Activated naive CD4-positive, alpha-beta T cell treated with anti-CD3 and anti-CD28 coated beads for 36 hours (primary cell): ENCODE data around the gene ADAMTS3. TPM values are rescaled to one million over a fixed set of nuclear protein-coding genes. Genes with fewer than 3 reads are reported as not detected.

Experiments
- CTCF ChIA-PET: fragments of 350-600 bp; sonication (Branson Sonifier 250); formaldehyde crosslinking; loops from one replicate; lab custom pipeline; 2021; ENCODE audit warnings: antibody characterized with exemption; lab: Charles Lee
- DNase-seq: peaks from one replicate; pipeline ENCODE4 v3.0.0-alpha.2; 2020
- H3K27ac Mint-ChIP-seq: one replicate; pipeline ENCODE4 v1.8.0; 2021; ENCODE audit warnings: mild to moderate bottlenecking, mixed read lengths
- H3K27me3 Mint-ChIP-seq: one replicate; pipeline ENCODE4 v1.8.0; 2021; ENCODE audit warnings: low read depth, mixed read lengths
- H3K36me3 Mint-ChIP-seq: one replicate; pipeline ENCODE4 v1.8.0; 2021; ENCODE audit warnings: low read depth, mixed read lengths
- H3K4me1 Mint-ChIP-seq: one replicate; pipeline ENCODE4 v1.8.0; 2021; ENCODE audit warnings: low read depth, mixed read lengths
- H3K4me3 Mint-ChIP-seq: one replicate; pipeline ENCODE4 v1.8.0; 2021; ENCODE audit warnings: mild to moderate bottlenecking, moderate library complexity, mixed read lengths
- H3K9me3 Mint-ChIP-seq: one replicate; pipeline ENCODE4 v1.8.0; 2021; ENCODE audit warnings: mixed read lengths
- intact Hi-C: fragments of 100-400 bp; cut with micrococcal nuclease; formaldehyde crosslinking; loops from one replicate; pipeline ENCODE4 v1.15.1; 2023
- total RNA-seq, 2 experiments: library from RNA; stranded (reverse); gene quantifications; one replicate each; pipeline ENCODE4 v1.2.3, GENCODE V29; 2021

The ADAMTS3 gene
- total RNA-seq: not detected

DNA sequence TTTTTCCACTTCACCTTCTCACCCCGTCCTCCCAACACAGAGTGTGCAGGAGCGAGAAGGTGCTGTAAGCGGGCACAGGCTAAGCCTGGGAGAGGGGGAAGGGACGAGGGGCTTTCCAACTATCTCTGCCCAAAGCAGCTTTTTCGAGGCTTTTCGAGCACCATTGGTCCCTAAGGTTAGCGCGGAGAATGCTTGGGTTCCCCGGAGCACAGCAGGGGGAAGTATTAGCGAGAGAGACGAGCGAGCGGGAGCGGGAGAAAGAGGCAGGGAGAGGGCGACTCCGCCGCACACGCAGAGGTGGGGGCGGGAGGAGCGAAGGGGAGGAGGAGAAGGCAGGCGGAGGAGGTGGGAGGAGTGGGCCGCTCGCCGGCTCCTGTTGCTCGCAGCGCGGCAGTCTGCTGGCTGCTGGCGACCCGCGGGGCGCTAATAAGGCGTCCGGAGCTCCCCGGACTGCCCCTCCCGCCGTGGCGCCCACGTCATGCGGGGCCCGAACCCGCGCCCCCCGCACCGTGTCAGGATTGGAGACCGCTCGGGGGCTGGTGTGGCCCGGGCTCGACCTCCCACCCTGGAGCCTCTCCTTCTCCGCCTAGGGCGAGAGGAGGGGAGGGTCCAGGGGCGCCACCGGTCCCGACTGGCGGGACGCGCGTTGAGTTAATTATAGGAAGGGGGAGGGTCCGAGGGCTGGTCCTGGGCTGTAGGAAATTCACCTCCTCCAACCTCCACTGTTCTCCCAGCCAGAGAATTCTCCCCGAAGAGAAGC, at the start of gene ADAMTS3:
Gene ADAMTS3 (minus strand): TSS at position 263 of the 760 bp plus-strand sequence. CDS start 459 bp downstream, outside the sequence.
- Mint-ChIP-seq H3K4me1 (peaks cover 22% of the 10 kb centered on the region), H3K9me3 (no peaks in the 10 kb centered on the region), H3K27ac (no peak within 1 kb of the TSS), H3K4me3 (peak within 1 kb of the TSS; percentile 66), H3K36me3 (no peaks in the 10 kb centered on the region), H3K27me3 (peaks cover 53% of the 10 kb centered on the region)
- intact Hi-C loops: loop anchor here (2.0 kb wide), 1 partner anchor 690 kb away; the partner anchor contains the start of gene ANKRD17
- peak; percentile 13 for DNase-seq
- CTCF ChIA-PET: no interaction called here

DNA sequence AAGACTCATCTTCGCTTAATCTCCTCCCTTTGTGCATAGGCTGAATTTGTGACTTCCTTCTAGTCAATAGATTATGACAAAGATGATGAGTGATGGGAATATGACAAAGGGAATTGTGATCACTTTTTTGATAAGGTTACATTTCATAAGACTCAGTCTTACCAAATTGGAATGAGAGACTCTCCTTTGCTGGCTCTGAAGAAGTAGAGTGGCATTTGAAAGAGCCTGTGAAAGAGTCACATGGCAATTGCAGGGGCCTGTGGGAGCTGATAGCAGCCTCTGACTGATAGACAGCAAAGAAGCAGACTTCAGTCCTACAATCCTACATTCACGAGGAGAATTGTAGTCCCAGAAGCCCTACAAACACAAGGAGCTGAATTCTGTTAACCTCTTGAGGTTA, 44.9 kb upstream of the ADAMTS3 start:
- CTCF ChIA-PET: no interaction called here
- intact Hi-C loops: no loop called here
- no peaks in the 10 kb centered on the region for H3K4me1 Mint-ChIP-seq
- no peak overlapping the region for H3K4me3 Mint-ChIP-seq
- no peaks in the 10 kb centered on the region for H3K9me3 Mint-ChIP-seq
- no peak for DNase-seq
- no peaks in the 10 kb centered on the region for H3K36me3 Mint-ChIP-seq
- no peaks in the 10 kb centered on the region for H3K27me3 Mint-ChIP-seq
- H3K27ac Mint-ChIP-seq: no peak overlapping the region

DNA sequence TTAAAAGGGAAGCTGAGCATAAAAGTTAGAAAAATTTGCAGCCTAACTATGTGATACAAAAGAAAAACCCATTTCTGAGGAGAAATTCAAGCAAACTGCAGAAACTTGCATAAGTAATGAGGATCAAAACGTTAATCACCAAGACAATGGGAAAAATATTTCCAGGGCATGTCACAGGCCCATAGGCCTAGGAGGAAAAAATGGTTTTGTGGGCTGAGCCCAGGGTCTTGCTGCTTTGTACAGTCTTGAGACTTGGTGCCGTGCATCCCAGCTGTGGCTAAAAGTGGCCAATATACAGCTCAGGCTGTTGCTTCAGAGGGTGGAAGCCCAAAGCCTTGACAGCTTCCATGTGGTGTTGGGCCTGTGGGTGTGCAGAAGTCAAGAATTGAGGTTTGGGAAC, 37.7 kb upstream of the ADAMTS3 start:
- Mint-ChIP-seq H3K36me3 (no peaks in the 10 kb centered on the region), H3K4me3 (no peak overlapping the region), H3K27ac (no peak overlapping the region), H3K4me1 (no peaks in the 10 kb centered on the region), H3K9me3 (peaks cover 14% of the 10 kb centered on the region), H3K27me3 (no peaks in the 10 kb centered on the region)
- intact Hi-C loops: no loop called here
- DNase-seq: no peak
- CTCF ChIA-PET: no interaction called here

DNA sequence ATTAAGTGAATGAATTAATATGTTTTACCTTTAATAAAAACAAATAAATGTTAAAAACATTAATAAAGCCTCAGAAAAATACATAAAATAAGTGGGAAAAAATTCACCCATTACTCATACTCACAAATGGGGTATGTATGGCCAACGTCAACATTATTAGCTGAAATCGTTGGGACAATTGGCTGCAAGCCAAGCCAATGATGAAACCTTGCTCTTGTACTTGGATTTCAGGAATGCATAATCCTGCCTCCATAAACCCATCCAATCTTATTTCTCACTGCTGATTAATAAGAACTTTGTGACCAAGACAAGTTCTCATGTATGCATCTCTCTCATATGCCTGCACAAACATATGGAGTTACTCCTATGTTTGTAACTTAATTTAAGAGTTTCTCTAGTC, 35.3 kb upstream of the ADAMTS3 start:
- CTCF ChIA-PET: no interaction called here
- intact Hi-C loops: no loop called here
- no peaks in the 10 kb centered on the region for H3K36me3 Mint-ChIP-seq
- H3K27me3 Mint-ChIP-seq: no peaks in the 10 kb centered on the region
- peaks cover 14% of the 10 kb centered on the region for H3K9me3 Mint-ChIP-seq
- H3K4me1 Mint-ChIP-seq: no peaks in the 10 kb centered on the region
- H3K4me3 Mint-ChIP-seq: no peak overlapping the region
- no peak for DNase-seq
- H3K27ac Mint-ChIP-seq: no peak overlapping the region

DNA sequence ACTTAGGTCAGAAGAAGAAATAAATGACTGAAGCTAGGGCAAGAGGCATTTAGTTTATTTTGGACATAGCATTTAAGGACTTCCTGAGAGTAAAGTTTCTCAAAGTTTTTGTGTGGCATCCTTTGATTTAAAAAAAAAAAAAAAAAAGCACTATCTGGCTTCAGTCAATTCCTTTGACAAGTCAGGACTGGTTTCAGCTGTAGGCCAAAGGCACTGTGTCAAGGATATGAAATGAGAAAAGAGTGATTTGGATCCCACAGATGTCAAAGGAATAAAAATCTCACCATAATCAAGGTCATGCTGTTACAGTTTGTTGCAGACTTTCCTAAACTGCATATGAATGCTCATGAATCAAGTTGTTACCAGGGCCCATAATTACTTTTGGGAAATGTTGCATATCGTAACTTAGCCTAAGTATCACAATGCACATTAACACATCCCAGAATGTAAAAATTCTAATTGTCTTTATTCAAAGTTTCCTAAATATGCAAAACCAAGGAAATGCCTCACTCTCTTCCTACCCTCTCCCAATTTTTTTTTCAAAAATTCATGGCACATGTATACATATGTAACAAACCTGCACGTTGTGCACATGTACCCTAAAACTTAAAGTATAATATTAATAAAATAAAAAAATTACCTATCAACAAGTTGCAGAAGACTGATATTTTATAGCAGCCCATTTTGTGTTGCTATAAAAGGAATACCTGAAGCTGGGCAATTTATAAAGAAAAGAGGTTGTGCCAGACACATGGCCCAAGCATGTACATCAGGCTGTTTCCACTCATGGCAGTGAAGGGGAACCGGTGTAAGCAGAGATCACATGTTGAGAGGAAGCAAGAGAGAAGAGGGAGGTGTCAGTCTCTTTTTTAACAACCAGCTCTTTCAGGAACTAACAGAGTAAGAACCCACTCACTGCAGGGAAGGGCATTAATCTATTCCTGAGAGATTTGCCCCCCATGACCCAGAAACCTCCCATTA, 33.7 kb upstream of the ADAMTS3 start:
- intact Hi-C loops: no loop called here
- DNase-seq: no peak
- CTCF ChIA-PET: no interaction called here

DNA sequence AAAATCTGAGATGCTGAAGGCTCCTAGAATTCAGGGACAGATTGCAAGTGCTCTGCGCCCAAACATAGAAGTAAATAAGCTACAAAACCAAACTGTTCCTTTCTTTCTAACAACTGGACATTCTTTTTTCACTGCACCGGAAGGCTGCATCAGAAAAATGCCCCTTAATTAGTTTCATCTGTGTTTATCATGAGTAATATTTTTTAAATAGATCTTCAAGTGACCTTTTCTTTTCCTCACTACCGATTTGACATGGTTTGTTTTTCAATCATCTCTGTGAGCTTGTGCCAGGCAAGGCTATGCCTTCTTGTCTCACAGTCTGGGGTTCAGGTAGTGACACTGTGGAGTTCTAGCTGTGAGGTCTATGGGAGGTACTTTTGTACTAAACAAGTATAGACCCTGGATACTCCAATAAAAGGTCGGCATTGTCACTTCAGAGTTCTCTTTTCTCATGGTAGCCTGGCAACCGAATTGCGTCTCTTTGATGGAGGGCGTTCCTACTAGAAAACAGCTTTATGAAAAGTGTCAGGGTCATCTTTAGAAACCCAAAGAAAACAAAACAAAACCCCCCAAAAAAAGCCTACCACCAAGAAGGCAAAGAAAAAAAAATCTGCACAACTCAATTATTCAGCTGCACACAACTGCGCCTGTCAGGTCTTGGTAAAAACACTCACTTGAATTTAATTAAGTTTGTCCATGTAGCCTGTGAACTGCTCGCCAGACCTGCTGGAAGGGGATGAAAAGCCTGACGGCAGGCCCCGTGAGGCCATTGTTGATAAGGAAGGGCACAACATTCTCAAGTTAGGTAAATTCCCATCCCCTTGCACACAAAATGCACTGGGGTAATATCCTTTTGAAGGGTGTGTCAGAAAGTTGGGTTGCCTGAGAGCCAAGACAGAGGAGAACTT, 22.8 kb upstream of the ADAMTS3 start:
- H3K27me3 Mint-ChIP-seq: no peaks in the 10 kb centered on the region
- CTCF ChIA-PET: no interaction called here
- intact Hi-C loops: no loop called here
- no peak overlapping the region for H3K4me3 Mint-ChIP-seq
- no peak for DNase-seq
- no peaks in the 10 kb centered on the region for H3K36me3 Mint-ChIP-seq
- H3K9me3 Mint-ChIP-seq: peaks cover 1% of the 10 kb centered on the region
- no peak overlapping the region for H3K27ac Mint-ChIP-seq
- no peaks in the 10 kb centered on the region for H3K4me1 Mint-ChIP-seq

More for the DNA sequence above, 33.7 kb upstream of the ADAMTS3 start:
- no peaks in the 10 kb centered on the region for H3K36me3 Mint-ChIP-seq
- no peak overlapping the region for H3K4me3 Mint-ChIP-seq
- no peaks in the 10 kb centered on the region for H3K27me3 Mint-ChIP-seq
- H3K9me3 Mint-ChIP-seq: peaks cover 11% of the 10 kb centered on the region
- no peaks in the 10 kb centered on the region for H3K4me1 Mint-ChIP-seq
- no peak overlapping the region for H3K27ac Mint-ChIP-seq

DNA sequence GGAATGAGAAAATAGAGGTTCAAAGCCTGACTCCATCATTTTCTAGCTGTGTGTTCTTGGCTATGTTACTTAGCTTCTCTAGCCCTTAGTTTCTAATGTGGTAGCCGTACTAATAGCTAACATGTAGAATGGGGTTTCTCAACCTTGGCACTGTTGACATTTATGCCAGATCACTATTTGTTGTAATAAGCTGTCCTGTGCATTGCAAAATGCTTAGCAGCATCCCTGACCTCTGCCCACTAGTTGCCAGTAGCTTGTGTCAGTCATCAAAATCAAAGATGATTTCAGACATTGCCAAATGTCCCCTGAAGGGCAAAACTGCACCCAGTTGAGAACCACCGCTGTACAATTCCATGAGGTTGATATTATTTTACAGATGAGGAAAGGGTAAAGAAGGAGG, 18.3 kb upstream of the ADAMTS3 start:
- CTCF ChIA-PET: no interaction called here
- Mint-ChIP-seq H3K36me3 (no peaks in the 10 kb centered on the region), H3K27me3 (peaks cover 3% of the 10 kb centered on the region), H3K27ac (no peak overlapping the region), H3K4me1 (no peaks in the 10 kb centered on the region), H3K4me3 (no peak overlapping the region), H3K9me3 (no peaks in the 10 kb centered on the region)
- intact Hi-C loops: no loop called here
- DNase-seq: no peak

DNA sequence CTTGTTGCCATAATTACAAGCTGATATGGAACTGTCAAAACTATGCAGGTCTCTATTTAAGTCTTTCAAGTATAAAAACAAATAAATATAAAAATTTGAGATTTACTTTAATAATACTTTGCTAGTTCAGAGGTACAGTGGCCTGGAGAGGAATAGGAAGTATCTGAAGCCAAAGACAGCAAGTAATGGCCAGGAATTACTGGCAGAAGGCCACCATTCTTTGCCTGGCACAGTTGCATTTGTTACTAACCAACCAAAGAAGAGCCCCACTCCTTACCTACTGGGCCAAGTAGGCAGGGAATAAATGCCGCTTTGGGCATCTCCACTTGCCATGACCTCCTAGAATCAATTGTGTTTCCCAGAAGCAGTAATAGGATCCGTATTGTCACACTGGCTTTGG, 13.8 kb upstream of the ADAMTS3 start:
- H3K27ac Mint-ChIP-seq: no peak overlapping the region
- no peak for DNase-seq
- no peaks in the 10 kb centered on the region for H3K9me3 Mint-ChIP-seq
- no peaks in the 10 kb centered on the region for H3K36me3 Mint-ChIP-seq
- peaks cover 3% of the 10 kb centered on the region for H3K27me3 Mint-ChIP-seq
- H3K4me3 Mint-ChIP-seq: no peak overlapping the region
- no peaks in the 10 kb centered on the region for H3K4me1 Mint-ChIP-seq
- CTCF ChIA-PET: no interaction called here
- intact Hi-C loops: no loop called here

DNA sequence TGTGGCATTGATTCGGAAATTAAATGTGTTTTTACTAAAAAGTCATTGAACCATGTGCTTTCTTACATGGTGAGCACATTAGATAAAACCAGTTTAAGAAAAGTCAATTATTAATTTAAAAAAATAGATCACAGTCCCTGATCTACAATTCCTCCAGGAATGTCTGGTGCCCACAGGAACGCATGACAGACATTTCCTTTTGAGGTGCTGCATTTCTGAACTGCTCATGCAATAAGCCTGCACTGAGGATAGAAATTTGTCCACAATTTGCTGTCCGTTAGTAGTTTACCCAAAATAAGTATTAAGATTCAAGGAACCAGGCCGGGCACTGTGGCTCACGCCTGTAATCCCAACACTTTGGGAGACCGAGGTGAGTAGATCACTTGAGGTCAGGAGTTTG, 8.2 kb upstream of the ADAMTS3 start:
- CTCF ChIA-PET: no interaction called here
- Mint-ChIP-seq H3K9me3 (no peaks in the 10 kb centered on the region), H3K27ac (no peak overlapping the region), H3K4me3 (no peak overlapping the region), H3K36me3 (no peaks in the 10 kb centered on the region), H3K4me1 (no peaks in the 10 kb centered on the region), H3K27me3 (peaks cover 4% of the 10 kb centered on the region)
- intact Hi-C loops: no loop called here
- no peak for DNase-seq

DNA sequence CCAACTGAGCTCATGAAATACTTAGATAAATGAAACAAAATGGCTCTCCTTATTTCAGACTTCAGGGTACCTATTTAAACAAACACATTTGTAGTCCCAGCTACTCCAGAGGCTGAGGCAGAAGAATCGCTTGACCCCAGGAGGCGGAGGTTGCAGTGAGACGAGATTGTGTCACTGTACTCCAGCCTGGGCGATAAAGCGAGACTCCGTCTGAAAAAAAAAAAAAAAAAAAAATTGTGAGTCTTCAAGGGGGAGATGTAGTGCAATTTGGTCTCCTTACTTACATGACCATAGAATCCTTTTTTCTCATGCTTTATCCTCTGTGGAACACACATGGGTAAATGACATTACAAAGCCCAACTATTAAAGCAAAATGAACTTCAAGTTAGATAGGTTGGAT, 2.3 kb upstream of the ADAMTS3 start:
- CTCF ChIA-PET: no interaction called here
- H3K4me1 Mint-ChIP-seq: peaks cover 22% of the 10 kb centered on the region
- intact Hi-C loops: no loop called here
- no peak overlapping the region for H3K27ac Mint-ChIP-seq
- peaks cover 44% of the 10 kb centered on the region for H3K27me3 Mint-ChIP-seq
- DNase-seq: no peak
- H3K36me3 Mint-ChIP-seq: no peaks in the 10 kb centered on the region
- H3K9me3 Mint-ChIP-seq: no peaks in the 10 kb centered on the region
- no peak overlapping the region for H3K4me3 Mint-ChIP-seq

DNA sequence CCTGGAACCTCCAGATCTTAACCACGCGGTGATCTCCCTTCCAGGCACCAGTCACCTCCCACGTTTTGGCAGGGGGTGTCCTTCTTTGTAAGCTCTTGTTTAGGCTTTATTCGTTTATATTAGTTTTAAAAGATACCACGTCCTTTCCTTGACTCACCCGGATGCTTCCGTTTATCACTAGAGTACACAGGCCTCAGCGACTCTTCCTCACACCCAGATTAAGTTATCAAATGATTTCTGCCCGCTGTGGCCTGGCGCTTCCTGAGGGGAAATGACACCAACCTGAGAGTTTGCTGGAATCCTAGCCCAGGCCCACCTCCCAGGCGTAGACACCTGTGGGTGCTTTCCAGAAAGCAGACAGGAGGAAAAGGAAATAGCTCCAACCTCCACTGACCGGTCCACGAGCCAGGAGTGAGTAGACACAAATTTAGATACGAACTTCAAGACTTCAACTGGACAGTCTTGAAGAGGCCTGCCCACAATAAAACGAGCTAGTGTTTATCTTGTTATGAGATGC, 756 bp upstream of the ADAMTS3 start:
- no peak for DNase-seq
- no peaks in the 10 kb centered on the region for H3K9me3 Mint-ChIP-seq
- H3K4me3 Mint-ChIP-seq: peak overlapping the region; percentile 11
- CTCF ChIA-PET: no interaction called here
- H3K27me3 Mint-ChIP-seq: peaks cover 53% of the 10 kb centered on the region
- no peak overlapping the region for H3K27ac Mint-ChIP-seq
- H3K4me1 Mint-ChIP-seq: peaks cover 22% of the 10 kb centered on the region
- intact Hi-C loops: loop anchor here (2.0 kb wide), 1 partner anchor 689 kb away; the partner anchor contains the start of gene ANKRD17
- no peaks in the 10 kb centered on the region for H3K36me3 Mint-ChIP-seq
